ENCODE data around the gene METTL9.
"Not testable (repeated sequence)": the region's sequence is repeated elsewhere in the genome, so short reads cannot be mapped to it uniquely, and the experiment has no call there.

The METTL9 gene

GRCh38 chr16:21625026-21625425 lies 25.6 kb downstream of the METTL9 start:
- TF ChIP-seq, protein P1, sequence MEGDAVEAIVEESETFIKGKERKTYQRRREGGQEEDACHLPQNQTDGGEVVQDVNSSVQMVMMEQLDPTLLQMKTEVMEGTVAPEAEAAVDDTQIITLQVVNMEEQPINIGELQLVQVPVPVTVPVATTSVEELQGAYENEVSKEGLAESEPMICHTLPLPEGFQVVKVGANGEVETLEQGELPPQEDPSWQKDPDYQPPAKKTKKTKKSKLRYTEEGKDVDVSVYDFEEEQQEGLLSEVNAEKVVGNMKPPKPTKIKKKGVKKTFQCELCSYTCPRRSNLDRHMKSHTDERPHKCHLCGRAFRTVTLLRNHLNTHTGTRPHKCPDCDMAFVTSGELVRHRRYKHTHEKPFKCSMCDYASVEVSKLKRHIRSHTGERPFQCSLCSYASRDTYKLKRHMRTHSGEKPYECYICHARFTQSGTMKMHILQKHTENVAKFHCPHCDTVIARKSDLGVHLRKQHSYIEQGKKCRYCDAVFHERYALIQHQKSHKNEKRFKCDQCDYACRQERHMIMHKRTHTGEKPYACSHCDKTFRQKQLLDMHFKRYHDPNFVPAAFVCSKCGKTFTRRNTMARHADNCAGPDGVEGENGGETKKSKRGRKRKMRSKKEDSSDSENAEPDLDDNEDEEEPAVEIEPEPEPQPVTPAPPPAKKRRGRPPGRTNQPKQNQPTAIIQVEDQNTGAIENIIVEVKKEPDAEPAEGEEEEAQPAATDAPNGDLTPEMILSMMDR (conservative IDR thresholded peaks at IDR 0.05): no peak
- H3K27ac ChIP-seq: no peak overlapping the region

- TF ChIP-seq, protein P1 (conservative IDR thresholded peaks at IDR 0.05): no peak
- no peak overlapping the region for H3K27ac ChIP-seq
Observed at GRCh38 chr16:21626659-21627277, 27.4 kb downstream of the METTL9 start.

GRCh38 chr16:21628121-21628726 lies 28.8 kb downstream of the METTL9 start:
- no peak overlapping the region for H3K27ac ChIP-seq

DNA sequence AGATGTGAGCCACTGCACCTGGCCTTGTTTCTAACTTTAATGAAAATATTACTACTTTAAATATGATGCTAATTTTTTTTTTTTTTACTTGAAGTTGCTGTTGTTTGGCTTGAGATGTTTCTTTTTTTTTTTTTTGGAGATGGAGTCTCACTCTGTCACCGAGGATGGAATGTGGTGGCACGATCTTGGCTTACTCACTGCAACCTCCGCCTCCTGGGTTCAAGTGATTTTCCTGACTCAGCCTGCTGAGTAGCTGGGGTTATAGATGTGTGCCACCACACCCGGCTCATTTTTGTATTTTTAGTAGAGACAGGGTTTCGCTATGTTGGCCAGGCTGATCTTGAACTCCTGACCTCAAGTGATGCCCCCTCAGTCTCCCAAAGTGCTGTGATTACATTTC lies 29.4 kb downstream of the METTL9 start:
- TF ChIP-seq, protein P1 (conservative IDR thresholded peaks at IDR 0.05): no peak
- H3K27ac ChIP-seq: no peak overlapping the region

More at GRCh38 chr16:21628121-21628726, 28.8 kb downstream of the METTL9 start:
- TF ChIP-seq, protein P1 (conservative IDR thresholded peaks at IDR 0.05): no peak

GRCh38 chr16:21629616-21630539 lies 30.5 kb downstream of the METTL9 start:
- H3K27ac ChIP-seq: not testable (repeated sequence)

GRCh38 chr16:21630866-21631265 lies 31.5 kb downstream of the METTL9 start:
- not testable (repeated sequence) for H3K27ac ChIP-seq

DNA sequence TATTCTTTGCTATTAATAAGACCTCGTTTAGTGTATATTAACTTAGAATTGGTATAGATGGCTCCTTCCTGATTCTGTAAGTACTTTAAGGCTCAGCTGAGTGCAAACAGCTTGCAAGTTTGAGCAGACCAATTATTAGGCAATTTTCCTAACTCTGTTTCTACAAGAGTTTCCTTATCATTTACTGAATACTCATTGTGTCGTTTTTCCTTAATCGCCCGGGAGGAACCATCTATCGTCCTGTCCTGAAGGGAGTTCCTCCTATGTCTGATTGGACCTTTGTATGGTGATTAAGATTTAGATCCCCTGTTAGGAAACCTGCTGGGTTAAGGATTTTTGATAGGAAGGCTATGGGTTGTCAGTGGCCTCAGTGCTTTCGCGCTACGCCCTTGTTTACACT lies 32.0 kb downstream of the METTL9 start:
- not testable (repeated sequence) for H3K27ac ChIP-seq

- H3K27ac ChIP-seq: not testable (repeated sequence)
Observed at GRCh38 chr16:21631951-21632575, 32.7 kb downstream of the METTL9 start.

- no peak overlapping the region for H3K27ac ChIP-seq
- TF ChIP-seq, protein P1 (conservative IDR thresholded peaks at IDR 0.05): no peak
Observed at GRCh38 chr16:21634216-21634615, 34.8 kb downstream of the METTL9 start.

- H3K27ac ChIP-seq: not testable (repeated sequence)
Observed at GRCh38 chr16:21635694-21636093, 36.3 kb downstream of the METTL9 start.
